GM12872 (cell line): ENCODE results near the gene NELFE.

Experiments used
- CTCF ChIP-seq: IDR thresholded peaks from 3 replicates; pipeline ENCODE4 v1.5.1; 2011; ENCODE audit warnings: low read depth, mild to moderate bottlenecking, low read length, moderate library complexity; ENCODE audit not compliant: insufficient read depth

Gene NELFE

GRCh38 chr6:31956796-31957195 is 2.0 kb downstream of the NELFE start:
- TF ChIP-seq CTCF = no peak

- no peak for TF ChIP-seq CTCF
Measured at GRCh38 chr6:31954511-31954910, 4.3 kb downstream of the NELFE start.

GRCh38 chr6:31952890-31953289 is 5.9 kb downstream of the NELFE start:
- TF ChIP-seq CTCF = no peak

GRCh38 chr6:31952140-31952805 is 6.5 kb downstream of the NELFE start:
- TF ChIP-seq CTCF = peak; percentile 63

GRCh38 chr6:31949926-31950548 is 8.7 kb downstream of the NELFE start:
- TF ChIP-seq CTCF = no peak

GRCh38 chr6:31948753-31949413 is 9.9 kb downstream of the NELFE start:
- no peak for TF ChIP-seq CTCF

GRCh38 chr6:31948306-31948705 is 10.5 kb downstream of the NELFE start:
- no peak for TF ChIP-seq CTCF
